RWPE2 (cell line): Measurements from ENCODE around the gene CT47C1.
A peak's percentile ranks its signal among the peaks of the same experiment; 100 is the strongest.

Source experiments
- ATAC-seq: fragments of 200-7000 bp; cut with Tn5 transposase; 3 replicates; pipeline ENCODE4 v1.9.1; 2021; ENCODE audit warnings: low read depth
- DNase-seq: peaks from one replicate; pipeline ENCODE4 v3.0.0-alpha.2; 2020; ENCODE audit warnings: low spot score
- H3K27ac ChIP-seq: fragments of 450-650 bp; 2 replicates; pipeline ENCODE4 v1.5.1; 2017; ENCODE audit warnings: mild to moderate bottlenecking; ENCODE audit not compliant: poor library complexity, severe bottlenecking
- H3K27me3 ChIP-seq: fragments of 250-450 bp; sonication (Bioruptor Pico); 2 replicates; pipeline ENCODE4 v1.5.1; 2021; ENCODE audit warnings: mild to moderate bottlenecking, moderate library complexity; ENCODE audit not compliant: insufficient read depth, poor library complexity, severe bottlenecking
- H3K36me3 ChIP-seq: fragments of 250-450 bp; sonication (Bioruptor Pico); 2 replicates; pipeline ENCODE4 v1.5.1; 2020; ENCODE audit warnings: low read depth, mild to moderate bottlenecking, moderate library complexity
- H3K4me1 ChIP-seq: fragments of 250-450 bp; sonication (Bioruptor Pico); 2 replicates; pipeline ENCODE4 v1.5.1; 2021; ENCODE audit warnings: mild to moderate bottlenecking, moderate library complexity; ENCODE audit not compliant: insufficient read depth, poor library complexity, severe bottlenecking
- H3K4me3 ChIP-seq: fragments of 250-450 bp; sonication (Bioruptor Pico); 2 replicates; pipeline ENCODE4 v1.5.1; 2021; ENCODE audit warnings: mild to moderate bottlenecking, moderate library complexity; ENCODE audit not compliant: severe bottlenecking
- H3K9me3 ChIP-seq: fragments of 250-450 bp; sonication (Bioruptor Pico); 2 replicates; pipeline ENCODE4 v1.5.1; 2021; ENCODE audit warnings: mild to moderate bottlenecking, moderate library complexity; ENCODE audit not compliant: severe bottlenecking
- TF ChIP-seq, protein P1 (sequence below): fragments of 450-650 bp; IDR thresholded peaks from one replicate; pipeline ENCODE4 v1.5.1; 2017; ENCODE audit warnings: mild to moderate bottlenecking, moderate library complexity; ENCODE audit not compliant: poor library complexity, severe bottlenecking

CT47C1 gene

GRCh38 chrX:119101168-119101567, 28.4 kb downstream of the CT47C1 start:
- ATAC-seq = no peak
- Histone ChIP-seq H3K4me1 (no peaks in the 10 kb centered on the region), H3K4me3 (no peak overlapping the region), H3K27ac (no peak overlapping the region), H3K9me3 (no peaks in the 10 kb centered on the region), H3K36me3 (no peaks in the 10 kb centered on the region), H3K27me3 (no peaks in the 10 kb centered on the region)
- TF ChIP-seq, protein P1, sequence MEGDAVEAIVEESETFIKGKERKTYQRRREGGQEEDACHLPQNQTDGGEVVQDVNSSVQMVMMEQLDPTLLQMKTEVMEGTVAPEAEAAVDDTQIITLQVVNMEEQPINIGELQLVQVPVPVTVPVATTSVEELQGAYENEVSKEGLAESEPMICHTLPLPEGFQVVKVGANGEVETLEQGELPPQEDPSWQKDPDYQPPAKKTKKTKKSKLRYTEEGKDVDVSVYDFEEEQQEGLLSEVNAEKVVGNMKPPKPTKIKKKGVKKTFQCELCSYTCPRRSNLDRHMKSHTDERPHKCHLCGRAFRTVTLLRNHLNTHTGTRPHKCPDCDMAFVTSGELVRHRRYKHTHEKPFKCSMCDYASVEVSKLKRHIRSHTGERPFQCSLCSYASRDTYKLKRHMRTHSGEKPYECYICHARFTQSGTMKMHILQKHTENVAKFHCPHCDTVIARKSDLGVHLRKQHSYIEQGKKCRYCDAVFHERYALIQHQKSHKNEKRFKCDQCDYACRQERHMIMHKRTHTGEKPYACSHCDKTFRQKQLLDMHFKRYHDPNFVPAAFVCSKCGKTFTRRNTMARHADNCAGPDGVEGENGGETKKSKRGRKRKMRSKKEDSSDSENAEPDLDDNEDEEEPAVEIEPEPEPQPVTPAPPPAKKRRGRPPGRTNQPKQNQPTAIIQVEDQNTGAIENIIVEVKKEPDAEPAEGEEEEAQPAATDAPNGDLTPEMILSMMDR = no peak
- no peak for DNase-seq

- ATAC-seq = no peak
- TF ChIP-seq, protein P1 = no peak
- H3K4me1 ChIP-seq = no peaks in the 10 kb centered on the region
- no peak for DNase-seq
- H3K27ac ChIP-seq = no peak overlapping the region
- H3K4me3 ChIP-seq = no peak overlapping the region
- no peaks in the 10 kb centered on the region for H3K36me3 ChIP-seq
- no peaks in the 10 kb centered on the region for H3K9me3 ChIP-seq
- H3K27me3 ChIP-seq = no peaks in the 10 kb centered on the region
Observed at GRCh38 chrX:119105826-119106225, 33.0 kb downstream of the CT47C1 start.

GRCh38 chrX:119107206-119107605, 34.4 kb downstream of the CT47C1 start:
- Histone ChIP-seq H3K9me3 (no peaks in the 10 kb centered on the region), H3K27me3 (no peaks in the 10 kb centered on the region), H3K4me1 (no peaks in the 10 kb centered on the region), H3K36me3 (no peaks in the 10 kb centered on the region), H3K4me3 (no peak overlapping the region), H3K27ac (no peak overlapping the region)
- DNase-seq (no peak), ATAC-seq (no peak)
- TF ChIP-seq, protein P1 = no peak

GRCh38 chrX:119118780-119119395, 46.1 kb downstream of the CT47C1 start:
- ATAC-seq (peak; percentile 64), DNase-seq (no peak)
- no peak overlapping the region for H3K27ac ChIP-seq
- no peaks in the 10 kb centered on the region for H3K27me3 ChIP-seq
- no peaks in the 10 kb centered on the region for H3K36me3 ChIP-seq
- no peak overlapping the region for H3K4me3 ChIP-seq
- H3K9me3 ChIP-seq = no peaks in the 10 kb centered on the region
- TF ChIP-seq, protein P1 = peak; percentile 57
- no peaks in the 10 kb centered on the region for H3K4me1 ChIP-seq

- DNase-seq (no peak), ATAC-seq (no peak)
- Histone ChIP-seq H3K4me3 (no peak overlapping the region), H3K4me1 (no peaks in the 10 kb centered on the region), H3K9me3 (no peaks in the 10 kb centered on the region), H3K27me3 (no peaks in the 10 kb centered on the region), H3K36me3 (no peaks in the 10 kb centered on the region), H3K27ac (no peak overlapping the region)
- TF ChIP-seq, protein P1 = no peak
Observed at GRCh38 chrX:119121341-119121740, 48.5 kb downstream of the CT47C1 start.
